HG02884 (cell line): ENCODE data around the gene GRID1.

Experiments
- ATAC-seq: cut with Tn5 transposase; IDR thresholded peaks from one replicate; pipeline ENCODE4 v1.9.1; 2021; ENCODE audit warnings: mild to moderate bottlenecking, moderate library complexity; ENCODE audit not compliant: unreplicated experiment

Gene GRID1

GRCh38 chr10:86371116-86371515 is 4.5 kb upstream of the GRID1 start:
- no peak for ATAC-seq

- ATAC-seq = no peak
Observed at GRCh38 chr10:86370006-86370585, 3.5 kb upstream of the GRID1 start.

- no peak for ATAC-seq
Observed at GRCh38 chr10:86368987-86369386, 2.4 kb upstream of the GRID1 start.

- no peak for ATAC-seq
Observed at GRCh38 chr10:86368046-86368445, 1.5 kb upstream of the GRID1 start.

GRCh38 chr10:86367152-86367951 is 757 bp upstream of the GRID1 start:
- no peak for ATAC-seq

- no peak for ATAC-seq
Observed at GRCh38 chr10:86366902-86367151, 232 bp upstream of the GRID1 start.

GRCh38 chr10:86365346-86366032 is 1.1 kb downstream of the GRID1 start:
- ATAC-seq = no peak

- ATAC-seq = no peak
Observed at GRCh38 chr10:86364491-86365345, 1.9 kb downstream of the GRID1 start.

- ATAC-seq = no peak
Observed at GRCh38 chr10:86363833-86364490, 2.6 kb downstream of the GRID1 start.

- no peak for ATAC-seq
Observed at GRCh38 chr10:86363184-86363832, 3.3 kb downstream of the GRID1 start.

- ATAC-seq = no peak
Observed at GRCh38 chr10:86362586-86363183, 3.9 kb downstream of the GRID1 start.

GRCh38 chr10:86362129-86362527 is 4.5 kb downstream of the GRID1 start:
- no peak for ATAC-seq

- ATAC-seq = no peak
Observed at GRCh38 chr10:86361156-86362128, 5.2 kb downstream of the GRID1 start.

GRCh38 chr10:86360657-86361056 is 5.9 kb downstream of the GRID1 start:
- no peak for ATAC-seq

- no peak for ATAC-seq
Observed at GRCh38 chr10:86359954-86360353, 6.6 kb downstream of the GRID1 start.

GRCh38 chr10:86359111-86359510 is 7.5 kb downstream of the GRID1 start:
- ATAC-seq = no peak

GRCh38 chr10:86357676-86358075 is 8.9 kb downstream of the GRID1 start:
- ATAC-seq = no peak

- no peak for ATAC-seq
Observed at GRCh38 chr10:86357041-86357440, 9.6 kb downstream of the GRID1 start.

GRCh38 chr10:86356296-86356695 is 10.3 kb downstream of the GRID1 start:
- ATAC-seq = no peak
